TTC549 (cell line): Measurements from ENCODE around the gene TMEM94.

Experiments
- FAIRE-seq: peaks from 2 replicates; lab custom pipeline; 2012; peaks lifted over from hg19 to GRCh38; lab: Jason Lieb, UNC

The TMEM94 gene

DNA sequence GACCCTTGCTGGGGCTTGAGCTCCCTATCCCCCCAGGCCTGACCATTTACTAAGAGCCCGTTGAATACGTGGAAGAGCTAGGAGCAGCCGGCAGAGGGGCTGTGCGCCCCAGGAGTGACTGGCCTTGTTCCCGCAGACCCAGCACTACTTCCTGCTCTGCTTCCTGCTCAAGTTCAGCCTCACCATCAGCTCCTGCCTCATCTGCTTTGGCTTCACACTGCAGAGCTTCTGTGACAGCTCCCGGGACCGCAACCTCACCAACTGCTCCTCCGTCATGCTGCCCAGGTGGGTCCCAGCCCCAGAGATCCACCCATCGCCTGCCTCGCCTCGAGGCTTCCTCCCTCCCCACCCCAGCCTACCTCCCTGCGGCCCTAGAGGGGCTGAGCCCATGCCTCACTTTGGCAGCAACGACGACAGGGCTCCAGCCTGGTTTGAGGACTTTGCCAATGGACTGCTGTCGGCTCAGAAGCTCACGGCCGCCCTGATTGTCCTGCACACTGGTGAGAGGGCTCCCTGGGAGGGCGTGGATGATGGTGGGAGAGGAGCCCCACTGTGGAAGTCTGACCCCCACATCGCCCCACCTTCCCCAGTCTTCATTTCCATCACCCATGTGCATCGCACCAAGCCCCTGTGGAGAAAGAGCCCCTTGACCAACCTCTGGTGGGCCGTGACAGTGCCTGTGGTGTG is 41.7 kb downstream of the TMEM94 start:
- no peak for FAIRE-seq

DNA sequence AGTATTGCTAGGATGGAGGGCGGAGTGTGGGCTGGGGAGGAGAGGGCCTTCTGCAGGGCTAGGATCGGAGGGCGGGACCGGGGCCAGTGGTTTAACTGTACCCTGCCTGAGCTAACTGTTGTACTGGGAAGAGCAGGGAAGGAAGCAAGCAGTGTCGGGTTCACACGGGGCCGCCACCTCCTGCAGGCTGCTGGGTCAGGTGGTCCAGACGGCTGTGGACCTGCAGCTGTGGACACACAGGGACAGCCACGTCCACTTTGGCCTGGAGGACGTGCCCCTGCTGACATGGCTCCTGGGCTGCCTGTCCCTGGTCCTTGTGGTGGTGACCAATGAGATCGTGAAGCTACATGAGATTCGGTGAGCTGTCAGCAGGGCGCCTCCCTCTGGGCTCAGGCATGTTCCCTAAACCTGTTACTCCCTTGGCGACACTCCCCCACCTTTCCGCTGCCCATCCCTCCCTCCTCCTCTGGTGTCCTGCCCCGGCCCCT is 42.3 kb downstream of the TMEM94 start:
- FAIRE-seq: no peak

DNA sequence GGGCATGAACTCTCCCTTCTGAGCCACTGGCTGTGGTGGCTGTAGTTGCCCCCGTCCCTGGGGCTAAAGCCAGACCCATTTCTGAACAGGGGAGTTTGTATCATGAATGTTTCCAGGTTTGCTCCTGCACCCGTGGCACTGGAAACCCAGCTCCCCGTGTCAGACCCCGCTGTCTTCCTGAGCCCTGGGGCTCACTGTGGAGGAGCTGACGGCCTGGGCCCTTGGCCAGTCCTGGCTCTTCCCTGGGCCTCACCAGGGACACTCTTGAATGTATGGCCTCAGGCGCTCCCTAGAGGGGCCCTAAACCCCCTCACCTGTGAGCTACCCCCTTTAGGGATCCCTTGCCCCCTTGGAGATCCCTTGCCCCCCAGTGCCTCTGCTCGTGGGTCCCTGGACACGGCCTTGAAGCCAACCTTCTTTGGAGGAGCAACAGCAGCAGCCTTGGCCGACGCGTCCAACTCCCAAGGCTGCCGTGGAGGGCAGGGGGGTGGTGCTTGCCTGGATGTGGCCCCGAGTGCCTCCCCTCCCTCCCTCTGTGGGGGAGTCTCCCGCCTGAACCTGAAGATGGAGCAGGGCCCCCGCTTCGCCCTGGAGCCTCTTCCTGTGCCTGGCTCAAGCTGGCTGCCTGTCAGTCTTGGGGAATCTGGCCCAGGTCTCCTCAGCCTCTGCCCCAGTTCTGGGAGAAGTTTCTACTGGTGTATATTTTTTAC is 43.0 kb downstream of the TMEM94 start:
- no peak for FAIRE-seq

DNA sequence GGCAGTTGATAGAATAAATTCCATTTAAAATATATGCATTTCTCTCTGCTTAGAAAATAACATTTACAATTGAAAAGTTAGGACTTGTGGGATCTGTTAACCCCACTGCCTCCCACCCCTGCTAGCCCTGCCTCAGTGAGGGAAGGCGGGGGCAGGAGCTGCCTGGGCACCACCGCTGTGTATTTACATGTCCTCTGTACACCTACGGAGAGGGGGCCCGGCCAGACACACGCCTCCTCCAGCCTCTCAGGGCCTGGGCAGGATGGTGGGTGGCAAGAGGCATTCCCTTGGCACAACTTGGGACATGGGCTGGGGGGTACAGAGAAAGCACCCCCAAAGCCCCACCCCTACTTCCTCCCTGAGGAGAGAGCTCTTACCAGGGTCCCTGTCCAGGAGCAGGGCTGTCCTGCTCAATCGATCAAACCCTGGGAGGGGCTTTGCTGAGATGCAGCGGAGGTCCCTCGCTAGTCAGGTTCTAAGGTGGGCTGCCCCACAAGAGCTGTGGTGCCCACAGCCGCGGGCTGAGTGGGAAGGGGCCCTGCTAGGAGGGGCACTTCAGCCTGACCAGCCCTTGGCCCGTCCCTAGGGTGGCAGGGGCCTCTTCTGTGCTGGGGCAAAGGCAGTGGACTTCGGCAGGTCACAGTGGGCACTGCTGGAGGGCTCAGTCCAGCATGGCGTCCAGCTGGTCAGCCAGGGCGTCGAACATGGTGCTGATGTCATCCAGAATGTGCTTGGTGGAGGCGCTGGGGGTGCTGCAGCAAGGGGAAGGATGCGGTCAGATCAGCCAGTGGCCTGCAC is 44.2 kb downstream of the TMEM94 start:
- no peak for FAIRE-seq

- FAIRE-seq: no peak
Observed at GRCh38 chr17:75501378-75502071, 45.1 kb downstream of the TMEM94 start.

DNA sequence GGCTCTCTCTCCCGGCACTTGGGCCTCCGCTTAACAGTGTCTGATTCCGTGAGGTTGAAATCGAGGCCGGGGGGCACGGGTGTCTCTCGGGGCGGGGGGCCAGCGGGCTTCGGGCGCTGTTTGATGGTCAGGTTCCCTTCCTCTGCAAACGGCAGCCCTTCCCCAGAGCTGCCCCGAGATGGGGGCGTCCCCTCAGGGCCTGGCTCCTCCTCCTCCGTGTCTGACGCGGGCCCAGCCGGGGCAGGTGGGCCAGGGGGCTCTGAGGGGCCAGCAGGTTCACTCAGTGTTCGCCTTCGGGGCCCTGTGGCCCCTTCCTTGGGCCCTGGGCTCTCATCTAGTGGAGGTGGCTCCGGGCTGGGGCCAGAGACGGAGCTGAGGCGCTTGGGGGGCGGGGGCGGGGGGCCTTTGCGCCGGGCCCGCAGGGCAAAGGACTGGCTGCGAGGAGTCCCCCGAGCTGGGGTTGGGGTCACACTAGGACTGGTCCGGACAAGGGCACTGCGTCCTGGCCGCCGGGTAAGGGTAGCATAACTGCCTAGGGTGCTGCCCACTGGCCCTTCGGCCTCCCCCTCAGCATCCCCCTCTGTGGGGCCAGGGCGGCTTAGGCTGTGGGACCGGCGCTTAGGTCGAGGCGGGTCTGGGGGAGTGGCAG is 45.8 kb downstream of the TMEM94 start:
- no peak for FAIRE-seq

GRCh38 chr17:75502721-75503329 is 46.4 kb downstream of the TMEM94 start:
- no peak for FAIRE-seq

DNA sequence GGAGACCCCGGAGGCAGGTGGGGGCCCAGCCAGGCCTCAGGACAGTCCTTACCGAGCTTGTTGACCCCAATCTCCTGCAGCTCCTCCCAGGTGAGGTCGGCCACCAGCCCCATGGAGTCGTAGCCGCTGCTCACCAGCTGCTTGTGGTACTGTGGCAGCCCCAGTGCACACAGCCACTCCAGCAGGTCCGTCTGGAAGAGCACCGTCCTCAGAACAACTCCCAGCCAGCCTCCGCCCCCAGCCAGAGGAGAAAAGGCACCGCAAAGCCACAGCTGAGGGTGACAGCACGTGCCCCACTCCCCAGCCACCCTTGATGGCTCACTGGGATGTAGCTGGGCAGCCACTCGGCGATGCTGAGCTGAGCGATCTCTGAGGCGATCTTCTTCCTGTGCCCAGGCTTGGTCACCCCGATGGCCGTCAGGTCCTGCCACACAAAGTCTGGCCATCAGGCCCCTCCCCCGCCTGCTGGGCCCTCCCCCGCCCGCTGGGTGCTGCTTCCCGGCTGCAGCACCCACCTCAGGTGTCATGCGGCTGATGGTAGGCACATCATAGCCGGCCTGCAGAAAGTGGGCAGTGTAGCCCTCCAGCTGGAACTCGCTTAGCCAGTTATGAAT is 47.0 kb downstream of the TMEM94 start:
- FAIRE-seq: no peak

DNA sequence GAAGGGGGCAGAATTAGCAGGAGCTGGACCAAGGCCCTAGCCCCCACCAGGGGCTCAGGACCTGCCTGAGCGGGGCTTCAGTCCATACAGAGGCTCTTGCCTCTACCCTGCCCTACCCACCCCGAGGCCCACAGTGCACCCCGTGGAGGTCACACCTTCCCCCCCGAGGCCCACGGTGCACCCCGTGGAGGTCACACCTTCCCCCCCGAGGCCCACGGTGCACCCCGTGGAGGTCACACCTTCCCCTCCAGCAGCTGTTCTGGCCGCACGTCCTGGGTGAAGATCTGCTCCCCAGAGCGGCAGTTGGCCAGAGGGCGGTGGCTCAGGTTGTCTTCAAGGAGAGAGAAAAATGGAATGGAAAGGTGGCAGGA is 47.5 kb downstream of the TMEM94 start:
- FAIRE-seq: no peak

DNA sequence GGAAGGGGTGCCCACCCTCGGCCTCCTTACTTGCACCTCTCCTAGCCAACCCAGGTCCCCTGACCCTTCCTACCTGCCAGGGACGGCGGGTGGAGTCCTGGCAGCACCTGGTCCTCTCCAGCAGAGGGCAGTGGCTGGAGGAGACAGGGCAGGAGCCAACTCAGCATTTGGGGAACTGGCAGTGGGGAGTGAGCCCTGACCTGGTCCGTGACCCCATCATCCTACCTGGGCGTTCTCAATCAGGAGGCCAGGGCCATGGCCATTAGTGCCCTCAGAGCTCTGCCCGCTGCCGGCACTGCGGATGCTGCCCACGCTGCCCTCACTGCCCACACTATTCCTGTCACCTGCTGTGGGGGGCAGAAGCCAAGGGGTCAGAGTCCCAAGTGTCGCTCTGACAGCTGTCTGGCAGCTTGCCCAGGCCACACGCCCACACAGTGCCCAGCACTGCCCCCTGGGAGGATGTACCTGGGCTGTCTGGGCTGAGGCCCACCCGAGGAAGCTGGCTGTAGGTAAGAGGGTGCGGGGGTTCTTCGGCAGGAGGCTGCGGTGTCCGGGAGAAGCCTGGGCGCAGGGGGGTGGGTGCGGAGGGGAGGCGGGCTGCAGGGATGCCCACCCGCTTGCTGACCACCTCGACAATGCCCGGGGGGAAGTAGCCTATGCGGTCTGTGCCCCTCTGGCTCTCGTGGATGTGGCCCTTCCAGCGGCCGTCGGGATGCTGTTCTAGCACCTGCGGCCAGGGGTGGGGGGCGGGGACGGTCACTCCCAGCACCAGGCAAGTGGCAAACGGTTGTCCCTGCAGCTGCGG is 48.1 kb downstream of the TMEM94 start:
- no peak for FAIRE-seq

- no peak for FAIRE-seq
Observed at GRCh38 chr17:75505152-75505409, 48.6 kb downstream of the TMEM94 start.

DNA sequence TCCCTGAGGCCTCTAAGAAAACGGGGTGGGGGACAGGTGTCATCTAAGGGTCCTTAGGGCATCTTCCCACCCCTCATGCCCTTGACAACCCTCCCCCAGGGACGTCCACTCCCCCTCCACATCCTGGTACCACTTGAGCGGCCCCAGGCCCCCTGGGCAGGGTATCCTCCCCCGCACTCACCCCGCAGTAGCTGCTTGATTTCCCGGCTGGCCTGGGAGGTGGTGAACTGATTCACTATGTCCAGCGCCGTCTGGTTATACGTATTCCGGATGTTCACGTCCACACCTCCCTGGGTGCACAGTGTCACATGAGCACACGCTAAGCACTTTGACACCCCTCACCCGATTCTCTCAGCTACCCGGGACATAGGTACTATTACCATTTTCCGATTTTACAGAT is 49.2 kb downstream of the TMEM94 start:
- no peak for FAIRE-seq

GRCh38 chr17:75506134-75506533 is 49.7 kb downstream of the TMEM94 start:
- no peak for FAIRE-seq

GRCh38 chr17:75506888-75507287 is 50.5 kb downstream of the TMEM94 start:
- no peak for FAIRE-seq

- no peak for FAIRE-seq
Observed at GRCh38 chr17:75507733-75508719, 51.6 kb downstream of the TMEM94 start.

GRCh38 chr17:75508931-75509361 is 52.5 kb downstream of the TMEM94 start:
- FAIRE-seq: no peak

GRCh38 chr17:75509528-75510258 is 53.3 kb downstream of the TMEM94 start:
- no peak for FAIRE-seq

DNA sequence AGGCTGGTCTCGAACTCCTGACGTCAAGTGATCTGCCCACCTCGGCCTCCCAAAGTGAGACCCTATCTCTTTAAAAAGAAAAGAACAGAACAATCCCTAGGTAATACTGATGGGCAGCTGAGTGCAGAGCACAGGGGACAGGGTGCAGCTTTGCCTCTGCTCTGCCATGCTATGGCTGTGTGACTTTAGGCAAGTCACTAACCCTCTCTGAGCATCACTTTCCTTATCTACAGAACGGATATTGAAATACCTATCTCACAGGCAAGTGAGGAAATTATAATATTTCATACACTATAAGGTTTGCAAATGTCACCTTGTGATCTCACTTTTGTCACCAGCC is 54.8 kb downstream of the TMEM94 start:
- no peak for FAIRE-seq
